ENCODE measurements around the gene FBXO41. TPM values are rescaled to one million over a fixed set of nuclear protein-coding genes. Genes with fewer than 3 reads are reported as not detected.

Gene FBXO41
- total and polyA plus RNA-seq, 10 of the 15 experiments (the other 5 are each of a cell fraction or from before 2014, with no cell fraction given) = 1.9 to 38.9 (median 11.3) TPM

DNA sequence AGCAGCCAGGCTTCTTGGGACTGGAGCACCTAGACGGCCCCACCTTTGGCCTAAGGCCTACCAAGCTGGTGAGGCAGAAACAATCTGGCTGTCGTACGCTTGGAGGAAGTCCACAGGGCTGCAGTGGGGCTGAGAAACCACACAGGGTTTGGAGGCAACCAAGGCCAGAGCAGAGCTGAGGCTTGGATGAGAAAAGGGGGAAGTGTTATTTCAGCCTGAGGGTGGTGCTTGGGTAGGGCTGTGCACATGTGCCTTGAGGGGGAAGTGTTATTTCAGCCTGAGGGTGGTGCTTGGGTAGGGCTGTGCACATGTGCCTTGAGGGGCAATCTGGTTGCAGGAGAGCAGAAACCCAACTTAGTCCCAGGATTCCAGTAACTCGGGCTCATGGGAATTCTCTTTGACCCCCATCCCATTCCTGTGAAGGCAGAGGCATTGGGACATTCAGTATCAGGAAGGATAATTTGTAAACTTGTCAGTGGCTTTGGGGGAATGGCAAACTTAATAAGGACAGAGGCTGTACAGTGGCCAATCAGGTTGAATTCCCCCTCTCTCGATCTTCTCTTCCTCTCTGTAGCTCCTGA is 971 bp upstream of the FBXO41 start (continued):
- TF ChIP-seq, protein P1, sequence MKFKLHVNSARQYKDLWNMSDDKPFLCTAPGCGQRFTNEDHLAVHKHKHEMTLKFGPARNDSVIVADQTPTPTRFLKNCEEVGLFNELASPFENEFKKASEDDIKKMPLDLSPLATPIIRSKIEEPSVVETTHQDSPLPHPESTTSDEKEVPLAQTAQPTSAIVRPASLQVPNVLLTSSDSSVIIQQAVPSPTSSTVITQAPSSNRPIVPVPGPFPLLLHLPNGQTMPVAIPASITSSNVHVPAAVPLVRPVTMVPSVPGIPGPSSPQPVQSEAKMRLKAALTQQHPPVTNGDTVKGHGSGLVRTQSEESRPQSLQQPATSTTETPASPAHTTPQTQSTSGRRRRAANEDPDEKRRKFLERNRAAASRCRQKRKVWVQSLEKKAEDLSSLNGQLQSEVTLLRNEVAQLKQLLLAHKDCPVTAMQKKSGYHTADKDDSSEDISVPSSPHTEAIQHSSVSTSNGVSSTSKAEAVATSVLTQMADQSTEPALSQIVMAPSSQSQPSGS (IDR thresholded peaks at IDR 0.05; ENCODE audit: low read length) = no peak
- no peak for TF ChIP-seq TARDBP (IDR thresholded peaks at IDR 0.05; ENCODE audit: borderline replicate concordance)
- no peak for TF ChIP-seq CBX5 (IDR thresholded peaks at IDR 0.05; ENCODE audit: low read depth)
- no peak for TF ChIP-seq GATAD2B (conservative IDR thresholded peaks at IDR 0.05; ENCODE audit: low read depth)
- no peak for TF ChIP-seq NFIC (IDR thresholded peaks at IDR 0.05; ENCODE audit: low read depth, low read length)
- TF ChIP-seq MYC (IDR thresholded peaks at IDR 0.05; ENCODE audit: insufficient read depth, insufficient read length, insufficient replicate concordance, low read length, severe bottlenecking) = peak; percentile 66
- TF ChIP-seq EED (IDR thresholded peaks at IDR 0.05; ENCODE audit: low read depth) = 0 out of 2 replicates have a peak, but pooled peaks have one; percentile 43
- TF ChIP-seq, protein P2, sequence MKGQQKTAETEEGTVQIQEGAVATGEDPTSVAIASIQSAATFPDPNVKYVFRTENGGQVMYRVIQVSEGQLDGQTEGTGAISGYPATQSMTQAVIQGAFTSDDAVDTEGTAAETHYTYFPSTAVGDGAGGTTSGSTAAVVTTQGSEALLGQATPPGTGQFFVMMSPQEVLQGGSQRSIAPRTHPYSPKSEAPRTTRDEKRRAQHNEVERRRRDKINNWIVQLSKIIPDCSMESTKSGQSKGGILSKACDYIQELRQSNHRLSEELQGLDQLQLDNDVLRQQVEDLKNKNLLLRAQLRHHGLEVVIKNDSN (IDR thresholded peaks at IDR 0.05; ENCODE audit: borderline replicate concordance, extremely low read length, insufficient read depth, low read depth, low read length) = no peak
- TF ChIP-seq SPI1 (IDR thresholded peaks at IDR 0.05; ENCODE audit: borderline replicate concordance, insufficient read depth, low read depth, low read length) = peak; percentile 86
- TF ChIP-seq POLR2AphosphoS5 (IDR thresholded peaks at IDR 0.05; ENCODE audit: low read length) = peak; percentile 44
- TF ChIP-seq NRF1 (conservative IDR thresholded peaks at IDR 0.05; ENCODE audit: low read depth, low read length) = no peak
- TF ChIP-seq, protein P3, sequence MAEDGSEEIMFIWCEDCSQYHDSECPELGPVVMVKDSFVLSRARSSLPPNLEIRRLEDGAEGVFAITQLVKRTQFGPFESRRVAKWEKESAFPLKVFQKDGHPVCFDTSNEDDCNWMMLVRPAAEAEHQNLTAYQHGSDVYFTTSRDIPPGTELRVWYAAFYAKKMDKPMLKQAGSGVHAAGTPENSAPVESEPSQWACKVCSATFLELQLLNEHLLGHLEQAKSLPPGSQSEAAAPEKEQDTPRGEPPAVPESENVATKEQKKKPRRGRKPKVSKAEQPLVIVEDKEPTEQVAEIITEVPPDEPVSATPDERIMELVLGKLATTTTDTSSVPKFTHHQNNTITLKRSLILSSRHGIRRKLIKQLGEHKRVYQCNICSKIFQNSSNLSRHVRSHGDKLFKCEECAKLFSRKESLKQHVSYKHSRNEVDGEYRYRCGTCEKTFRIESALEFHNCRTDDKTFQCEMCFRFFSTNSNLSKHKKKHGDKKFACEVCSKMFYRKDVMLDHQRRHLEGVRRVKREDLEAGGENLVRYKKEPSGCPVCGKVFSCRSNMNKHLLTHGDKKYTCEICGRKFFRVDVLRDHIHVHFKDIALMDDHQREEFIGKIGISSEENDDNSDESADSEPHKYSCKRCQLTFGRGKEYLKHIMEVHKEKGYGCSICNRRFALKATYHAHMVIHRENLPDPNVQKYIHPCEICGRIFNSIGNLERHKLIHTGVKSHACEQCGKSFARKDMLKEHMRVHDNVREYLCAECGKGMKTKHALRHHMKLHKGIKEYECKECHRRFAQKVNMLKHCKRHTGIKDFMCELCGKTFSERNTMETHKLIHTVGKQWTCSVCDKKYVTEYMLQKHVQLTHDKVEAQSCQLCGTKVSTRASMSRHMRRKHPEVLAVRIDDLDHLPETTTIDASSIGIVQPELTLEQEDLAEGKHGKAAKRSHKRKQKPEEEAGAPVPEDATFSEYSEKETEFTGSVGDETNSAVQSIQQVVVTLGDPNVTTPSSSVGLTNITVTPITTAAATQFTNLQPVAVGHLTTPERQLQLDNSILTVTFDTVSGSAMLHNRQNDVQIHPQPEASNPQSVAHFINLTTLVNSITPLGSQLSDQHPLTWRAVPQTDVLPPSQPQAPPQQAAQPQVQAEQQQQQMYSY (CRISPR knock-in tag; IDR thresholded peaks at IDR 0.05) = no peak
- TF ChIP-seq PAX8 (IDR thresholded peaks at IDR 0.05) = no peak
- no peak for TF ChIP-seq POLR2AphosphoS2 (IDR thresholded peaks at IDR 0.05; ENCODE audit: low read depth, low read length)
- TF ChIP-seq ZNF622 (IDR thresholded peaks at IDR 0.05) = no peak
- TF ChIP-seq, protein P4, sequence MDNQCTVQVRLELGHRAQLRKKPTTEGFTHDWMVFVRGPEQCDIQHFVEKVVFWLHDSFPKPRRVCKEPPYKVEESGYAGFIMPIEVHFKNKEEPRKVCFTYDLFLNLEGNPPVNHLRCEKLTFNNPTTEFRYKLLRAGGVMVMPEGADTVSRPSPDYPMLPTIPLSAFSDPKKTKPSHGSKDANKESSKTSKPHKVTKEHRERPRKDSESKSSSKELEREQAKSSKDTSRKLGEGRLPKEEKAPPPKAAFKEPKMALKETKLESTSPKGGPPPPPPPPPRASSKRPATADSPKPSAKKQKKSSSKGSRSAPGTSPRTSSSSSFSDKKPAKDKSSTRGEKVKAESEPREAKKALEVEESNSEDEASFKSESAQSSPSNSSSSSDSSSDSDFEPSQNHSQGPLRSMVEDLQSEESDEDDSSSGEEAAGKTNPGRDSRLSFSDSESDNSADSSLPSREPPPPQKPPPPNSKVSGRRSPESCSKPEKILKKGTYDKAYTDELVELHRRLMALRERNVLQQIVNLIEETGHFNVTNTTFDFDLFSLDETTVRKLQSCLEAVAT (IDR thresholded peaks at IDR 0.05) = no peak
- TF ChIP-seq EGR1 (IDR thresholded peaks at IDR 0.05; ENCODE audit: borderline replicate concordance in 1 of 2, low read depth in 2 of 2, low read length in 2 of 2) = no peak
- peak; percentile 37; the same call in 1 of the 2 replicates for TF ChIP-seq RAD51 (IDR thresholded peaks at IDR 0.05)

Data from GM12878 (cell line).